K562 (cell line): ENCODE measurements around the gene ANKRD12.

Experiments used
- ATF7 ChIP-seq: fragments of 450-650 bp; IDR thresholded peaks from 2 replicates; pipeline ENCODE4 v1.7.1; 2014; ENCODE audit warnings: mild to moderate bottlenecking, moderate library complexity
- EZH2 ChIP-seq: IDR thresholded peaks from 2 replicates; pipeline ENCODE4 v1.6.1; 2012; ENCODE audit warnings: low read depth, mild to moderate bottlenecking, inconsistent platforms, low read length, borderline replicate concordance
- MAZ ChIP-seq, 2 experiments: fragments of 450-650 bp in 1 of 2; sonication (generic) in 1 of 2; formaldehyde crosslinking; IDR thresholded peaks in 1 of 2; conservative IDR thresholded peaks in 1 of 2; 2 replicates each; pipeline versions ENCODE4 v1.4.0 to v1.5.0; 2020; ENCODE audit warnings: mild to moderate bottlenecking in 1 of 2, missing genetic modification reagents in 1 of 2
- PCBP2 ChIP-seq: fragments of 200-400 bp; formaldehyde crosslinking; IDR thresholded peaks from 2 replicates; pipeline ENCODE4 v1.6.1; 2018; ENCODE audit warnings: low read length, low read depth, mild to moderate bottlenecking, moderate library complexity; ENCODE audit not compliant: poor library complexity, severe bottlenecking
- POLR2AphosphoS2 ChIP-seq: IDR thresholded peaks from 2 replicates; pipeline ENCODE4 v1.6.1; 2012; ENCODE audit warnings: low read length, improper control_type of control experiment
- SAP30 ChIP-seq: fragments of 200-600 bp; sonication (generic); IDR thresholded peaks from 2 replicates; pipeline ENCODE4 v1.6.1; 2012; ENCODE audit warnings: borderline replicate concordance, low read depth, mild to moderate bottlenecking, moderate library complexity, low read length, control low read depth, inconsistent platforms; ENCODE audit not compliant: insufficient read depth, poor library complexity, severe bottlenecking
- ZSCAN29 ChIP-seq: fragments of 450-650 bp; IDR thresholded peaks from 2 replicates; pipeline ENCODE4 v1.6.1; 2017
- ZZZ3 ChIP-seq: fragments of 450-650 bp; IDR thresholded peaks from 2 replicates; pipeline ENCODE4 v1.6.1; 2016; ENCODE audit warnings: antibody characterized with exemption, mild to moderate bottlenecking, moderate library complexity
- TF ChIP-seq, protein P1 (sequence below): sonication (generic); formaldehyde crosslinking; IDR thresholded peaks from 2 replicates; pipeline ENCODE4 v1.8.1; 2023; ENCODE audit warnings: mild to moderate bottlenecking, missing genetic modification reagents

DNA sequence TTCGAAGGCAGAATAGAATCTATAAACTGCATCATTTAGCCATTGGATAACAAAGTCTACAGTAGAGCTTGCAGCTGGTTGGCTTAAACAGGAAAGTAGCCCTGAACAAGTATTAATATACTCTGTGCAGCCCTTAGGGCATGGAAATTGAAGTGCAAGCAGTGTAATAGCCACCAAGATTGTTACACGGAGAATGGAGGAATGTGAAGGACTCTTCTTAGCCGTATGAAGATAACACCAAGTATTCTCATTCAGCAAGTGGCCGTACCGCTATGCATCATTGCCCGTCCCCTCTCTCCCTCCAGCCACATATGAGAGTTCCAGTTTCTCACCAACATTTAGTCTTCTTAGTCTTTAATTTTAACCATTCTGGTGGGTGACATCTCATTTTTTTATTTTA is 40.5 kb downstream of the ANKRD12 start:
- TF ChIP-seq, protein P1, sequence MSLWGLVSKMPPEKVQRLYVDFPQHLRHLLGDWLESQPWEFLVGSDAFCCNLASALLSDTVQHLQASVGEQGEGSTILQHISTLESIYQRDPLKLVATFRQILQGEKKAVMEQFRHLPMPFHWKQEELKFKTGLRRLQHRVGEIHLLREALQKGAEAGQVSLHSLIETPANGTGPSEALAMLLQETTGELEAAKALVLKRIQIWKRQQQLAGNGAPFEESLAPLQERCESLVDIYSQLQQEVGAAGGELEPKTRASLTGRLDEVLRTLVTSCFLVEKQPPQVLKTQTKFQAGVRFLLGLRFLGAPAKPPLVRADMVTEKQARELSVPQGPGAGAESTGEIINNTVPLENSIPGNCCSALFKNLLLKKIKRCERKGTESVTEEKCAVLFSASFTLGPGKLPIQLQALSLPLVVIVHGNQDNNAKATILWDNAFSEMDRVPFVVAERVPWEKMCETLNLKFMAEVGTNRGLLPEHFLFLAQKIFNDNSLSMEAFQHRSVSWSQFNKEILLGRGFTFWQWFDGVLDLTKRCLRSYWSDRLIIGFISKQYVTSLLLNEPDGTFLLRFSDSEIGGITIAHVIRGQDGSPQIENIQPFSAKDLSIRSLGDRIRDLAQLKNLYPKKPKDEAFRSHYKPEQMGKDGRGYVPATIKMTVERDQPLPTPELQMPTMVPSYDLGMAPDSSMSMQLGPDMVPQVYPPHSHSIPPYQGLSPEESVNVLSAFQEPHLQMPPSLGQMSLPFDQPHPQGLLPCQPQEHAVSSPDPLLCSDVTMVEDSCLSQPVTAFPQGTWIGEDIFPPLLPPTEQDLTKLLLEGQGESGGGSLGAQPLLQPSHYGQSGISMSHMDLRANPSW (CRISPR knock-in tag): no peak
- TF ChIP-seq PCBP2 (no peak), MAZ (CRISPR knock-in tag; conservative IDR thresholded peaks at IDR 0.05 in 1 of 2, IDR thresholded peaks at IDR 0.05 in 1 of 2) (no peak), ATF7 (no peak), ZSCAN29 (no peak), ZZZ3 (no peak), EZH2 (no peak), SAP30 (no peak), POLR2AphosphoS2 (no peak)
